Panc1 (cell line): Measurements from ENCODE around the gene GALNT18.

ENCODE experiments used
- CTCF ChIP-seq: fragments of 450-650 bp; IDR thresholded peaks from 2 replicates; pipeline ENCODE4 v1.5.1; 2017; ENCODE audit warnings: mild to moderate bottlenecking
- POLR2AphosphoS5 ChIP-seq: IDR thresholded peaks from 2 replicates; pipeline ENCODE4 v1.6.1; 2012; ENCODE audit warnings: mild to moderate bottlenecking, low read depth, low read length, moderate library complexity
- SIN3A ChIP-seq: IDR thresholded peaks from 2 replicates; pipeline ENCODE4 v1.6.1; 2012; ENCODE audit warnings: low read depth, mild to moderate bottlenecking, low read length, moderate library complexity, borderline replicate concordance; ENCODE audit not compliant: insufficient read depth
- TCF7L2 ChIP-seq: IDR thresholded peaks from 2 replicates; pipeline ENCODE4 v1.6.1; 2011; ENCODE audit warnings: mild to moderate bottlenecking, low read depth, low read length, inconsistent platforms
- TF ChIP-seq, protein P1 (sequence below), 2 experiments: IDR thresholded peaks; 2 replicates each; pipeline ENCODE4 v1.6.1; 2011 to 2012; ENCODE audit warnings: low read depth in 2 of 2, control low read depth in 1 of 2, low read length in 1 of 2, mild to moderate bottlenecking in 1 of 2, moderate library complexity in 1 of 2; ENCODE audit not compliant: insufficient read depth in 1 of 2

GRCh38 chr11:11408436-11409221 lies 213.2 kb downstream of the GALNT18 start:
- TF ChIP-seq TCF7L2 (no peak), CTCF (no peak), POLR2AphosphoS5 (no peak), SIN3A (no peak)
- TF ChIP-seq, protein P1, sequence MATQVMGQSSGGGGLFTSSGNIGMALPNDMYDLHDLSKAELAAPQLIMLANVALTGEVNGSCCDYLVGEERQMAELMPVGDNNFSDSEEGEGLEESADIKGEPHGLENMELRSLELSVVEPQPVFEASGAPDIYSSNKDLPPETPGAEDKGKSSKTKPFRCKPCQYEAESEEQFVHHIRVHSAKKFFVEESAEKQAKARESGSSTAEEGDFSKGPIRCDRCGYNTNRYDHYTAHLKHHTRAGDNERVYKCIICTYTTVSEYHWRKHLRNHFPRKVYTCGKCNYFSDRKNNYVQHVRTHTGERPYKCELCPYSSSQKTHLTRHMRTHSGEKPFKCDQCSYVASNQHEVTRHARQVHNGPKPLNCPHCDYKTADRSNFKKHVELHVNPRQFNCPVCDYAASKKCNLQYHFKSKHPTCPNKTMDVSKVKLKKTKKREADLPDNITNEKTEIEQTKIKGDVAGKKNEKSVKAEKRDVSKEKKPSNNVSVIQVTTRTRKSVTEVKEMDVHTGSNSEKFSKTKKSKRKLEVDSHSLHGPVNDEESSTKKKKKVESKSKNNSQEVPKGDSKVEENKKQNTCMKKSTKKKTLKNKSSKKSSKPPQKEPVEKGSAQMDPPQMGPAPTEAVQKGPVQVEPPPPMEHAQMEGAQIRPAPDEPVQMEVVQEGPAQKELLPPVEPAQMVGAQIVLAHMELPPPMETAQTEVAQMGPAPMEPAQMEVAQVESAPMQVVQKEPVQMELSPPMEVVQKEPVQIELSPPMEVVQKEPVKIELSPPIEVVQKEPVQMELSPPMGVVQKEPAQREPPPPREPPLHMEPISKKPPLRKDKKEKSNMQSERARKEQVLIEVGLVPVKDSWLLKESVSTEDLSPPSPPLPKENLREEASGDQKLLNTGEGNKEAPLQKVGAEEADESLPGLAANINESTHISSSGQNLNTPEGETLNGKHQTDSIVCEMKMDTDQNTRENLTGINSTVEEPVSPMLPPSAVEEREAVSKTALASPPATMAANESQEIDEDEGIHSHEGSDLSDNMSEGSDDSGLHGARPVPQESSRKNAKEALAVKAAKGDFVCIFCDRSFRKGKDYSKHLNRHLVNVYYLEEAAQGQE (IDR thresholded peaks at IDR 0.05; ENCODE audit: insufficient read depth in 1 of 2, low read depth in 2 of 2, low read length in 1 of 2), result no peak
